Mesendoderm (in vitro differentiated cells): ENCODE measurements around the gene SPRYD4. TPM values are rescaled to one million over a fixed set of nuclear protein-coding genes. Genes with fewer than 3 reads are reported as not detected.

Experiments used
- DNase-seq: peaks from one replicate; pipeline ENCODE4 v3.0.0; 2013
- H2AK5ac ChIP-seq: 2 replicates; pipeline ENCODE4 v1.6.1; 2013; ENCODE audit warnings: low read length, inconsistent platforms
- H2BK120ac ChIP-seq: 2 replicates; pipeline ENCODE4 v1.6.1; 2013; ENCODE audit warnings: low read depth, mild to moderate bottlenecking, low read length, moderate library complexity, mixed read lengths
- H2BK15ac ChIP-seq: replicated peaks from 2 replicates; pipeline ENCODE4 v1.6.1; 2013; ENCODE audit warnings: low read depth, mild to moderate bottlenecking, moderate library complexity
- H2BK5ac ChIP-seq: 2 replicates; pipeline ENCODE4 v1.6.1; 2013; ENCODE audit warnings: low read length, inconsistent platforms
- H3K18ac ChIP-seq: 2 replicates; pipeline ENCODE4 v1.6.1; 2013; ENCODE audit warnings: mild to moderate bottlenecking, low read length, mixed read lengths
- H3K23ac ChIP-seq: one replicate; pipeline ENCODE4 v1.6.1; 2013; ENCODE audit warnings: low read length
- H3K27ac ChIP-seq: 2 replicates; pipeline ENCODE4 v1.5.1; 2013; ENCODE audit warnings: low read depth, mild to moderate bottlenecking, inconsistent platforms, low read length, moderate library complexity
- H3K27me3 ChIP-seq: 2 replicates; pipeline ENCODE4 v1.6.1; 2013; ENCODE audit warnings: low read length, control low read depth, mild to moderate bottlenecking, inconsistent platforms; ENCODE audit not compliant: insufficient read depth, poor library complexity
- H3K36me3 ChIP-seq: 2 replicates; pipeline ENCODE4 v1.6.1; 2013; ENCODE audit warnings: low read length, inconsistent platforms; ENCODE audit not compliant: control insufficient read depth, insufficient read depth
- H3K4ac ChIP-seq: one replicate; pipeline ENCODE4 v1.6.1; 2013; ENCODE audit warnings: low read depth, mild to moderate bottlenecking, low read length, moderate library complexity
- H3K4me1 ChIP-seq: 2 replicates; pipeline ENCODE4 v1.6.1; 2013; ENCODE audit warnings: low read depth, low read length, inconsistent platforms; ENCODE audit not compliant: control insufficient read depth
- H3K4me2 ChIP-seq: 2 replicates; pipeline ENCODE4 v1.6.1; 2013; ENCODE audit warnings: low read length
- H3K4me3 ChIP-seq: 2 replicates; pipeline ENCODE4 v1.5.1; 2013; ENCODE audit warnings: mild to moderate bottlenecking, low read length
- H3K56ac ChIP-seq: one replicate; pipeline ENCODE4 v1.6.1; 2013; ENCODE audit warnings: low read length
- H3K79me1 ChIP-seq: 2 replicates; pipeline ENCODE4 v1.6.1; 2013; ENCODE audit warnings: low read length, inconsistent platforms
- H3K79me2 ChIP-seq: 2 replicates; pipeline ENCODE4 v1.6.1; 2013; ENCODE audit warnings: mild to moderate bottlenecking, low read length; ENCODE audit not compliant: control insufficient read depth, insufficient read depth
- H3K9ac ChIP-seq: 2 replicates; pipeline ENCODE4 v1.6.1; 2013; ENCODE audit warnings: low read length, inconsistent platforms
- H4K5ac ChIP-seq: one replicate; pipeline ENCODE4 v1.6.1; 2013; ENCODE audit warnings: low read length
- H4K8ac ChIP-seq: one replicate; pipeline ENCODE4 v1.6.1; 2013; ENCODE audit warnings: low read depth, mild to moderate bottlenecking, control low read depth, low read length, moderate library complexity
- WGBS: extraction: QIAGEN DNeasy Blood & Tissue Kit; methylation state at CpG from one replicate; pipeline ENCODE4 v1.1.7; 2013; ENCODE audit warnings: low lambda C conversion rate, missing lambda C conversion rate; ENCODE audit not compliant: insufficient coverage; ENCODE audit errors: extremely low coverage; 5-methylcytosine and 5-hydroxymethylcytosine counted together
- polyA plus RNA-seq, 2 experiments: library from polyadenylated mRNA; stranded (reverse); fragments of 200-250 nt; gene quantifications; one replicate each; pipeline ENCODE4 v1.2.3, GENCODE V29; 2013

The SPRYD4 gene
- polyA plus RNA-seq (2013, experiment 1 of 2), result 2.9 TPM
- 2.8 TPM for polyA plus RNA-seq (2013, experiment 2 of 2)

DNA sequence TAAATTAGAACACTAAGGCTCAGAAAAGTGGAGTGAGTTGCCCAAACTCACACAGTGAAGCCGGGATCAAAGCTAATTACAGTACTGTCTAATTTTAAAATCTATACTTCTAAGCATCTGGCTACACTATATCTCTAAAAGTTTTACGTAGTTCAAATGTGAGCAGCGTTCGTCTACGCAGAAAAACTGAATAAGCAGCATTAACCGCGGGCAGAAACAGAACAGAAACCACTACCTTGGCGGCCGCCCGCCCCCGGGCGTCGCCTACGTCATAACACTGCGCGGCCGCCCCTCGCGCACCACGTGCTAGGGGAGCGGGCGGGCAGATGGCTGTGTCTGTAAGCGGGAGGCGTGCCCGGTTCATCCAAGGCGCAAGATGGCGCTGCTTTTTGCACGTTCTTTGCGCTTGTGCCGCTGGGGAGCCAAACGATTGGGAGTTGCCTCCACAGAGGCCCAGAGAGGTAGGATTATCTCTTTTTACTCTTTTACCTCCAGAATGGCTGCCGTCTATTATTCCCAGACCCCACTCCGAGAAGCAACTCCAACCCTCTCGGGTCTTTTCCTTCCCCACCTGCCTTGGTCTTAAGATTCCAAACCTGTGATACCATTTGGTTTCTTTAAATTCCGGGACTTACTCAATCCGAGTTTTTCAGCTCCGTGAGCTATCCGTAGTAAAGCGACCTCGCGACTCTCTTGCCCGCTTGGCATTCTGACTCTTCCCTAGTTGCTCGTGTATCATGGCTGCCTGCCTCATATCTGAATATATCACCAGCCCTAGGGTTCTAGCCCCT lies at the start of gene SPRYD4:
SPRYD4 (plus strand) TSS at position 363 of the 791 bp plus-strand sequence; CDS start at position 377, 14 bp downstream.
- Histone ChIP-seq H2BK120ac (no peak within 1 kb of the TSS), H4K8ac (peak within 1 kb of the TSS; percentile 95), H3K27ac (peak within 1 kb of the TSS; percentile 56), H3K18ac (peak within 1 kb of the TSS; percentile 71), H4K5ac (peak within 1 kb of the TSS; percentile 94), H3K79me2 (peaks cover 13% of the 10 kb centered on the region), H3K4me3 (peak within 1 kb of the TSS; percentile 88), H2BK15ac (no peak within 1 kb of the TSS), H3K4ac (peak within 1 kb of the TSS; percentile 98), H3K4me1 (peaks cover 5% of the 10 kb centered on the region), H3K9ac (peak within 1 kb of the TSS; percentile 97), H3K27me3 (no peaks in the 10 kb centered on the region), H2BK5ac (peak within 1 kb of the TSS; percentile 59), H3K56ac (peak within 1 kb of the TSS; percentile 91), H3K4me2 (peak within 1 kb of the TSS; percentile 94), H2AK5ac (peak within 1 kb of the TSS; percentile 89), H3K23ac (peak within 1 kb of the TSS; percentile 50), H3K36me3 (no peaks in the 10 kb centered on the region), H3K79me1 (peaks cover 13% of the 10 kb centered on the region)
- peak; percentile 95 for DNase-seq
- no CpG with 5 or more reads among the region's 43 CpGs for WGBS

DNA sequence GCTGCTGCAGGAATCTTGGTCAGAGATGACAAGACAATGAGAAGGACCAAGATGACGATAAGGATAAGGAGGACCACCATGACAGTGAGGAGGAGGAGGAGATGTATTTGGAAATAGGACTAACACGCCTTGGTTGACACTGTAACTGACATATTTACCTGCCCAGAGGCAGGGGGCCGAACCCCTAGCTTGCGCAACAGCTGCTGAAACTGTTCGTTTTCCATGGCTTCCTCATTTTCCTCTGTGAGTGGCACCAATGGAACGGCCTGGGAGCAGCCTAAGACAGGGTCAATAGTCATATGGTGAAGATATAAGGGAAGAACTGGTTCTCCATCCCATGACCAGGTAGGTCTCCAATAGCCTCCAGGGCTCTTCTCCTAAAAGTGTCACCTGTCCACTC lies 48.0 kb upstream of the SPRYD4 start:
- H4K5ac ChIP-seq, result no peak overlapping the region
- DNase-seq, result no peak
- no peak overlapping the region for H2BK5ac ChIP-seq
- H3K18ac ChIP-seq, result no peak overlapping the region
- H2BK120ac ChIP-seq, result no peak overlapping the region
- H3K4me3 ChIP-seq, result no peak overlapping the region
- H3K9ac ChIP-seq, result no peak overlapping the region
- H3K4ac ChIP-seq, result no peak overlapping the region
- no peak overlapping the region for H3K56ac ChIP-seq
- no peaks in the 10 kb centered on the region for H3K79me1 ChIP-seq
- no peak overlapping the region for H2BK15ac ChIP-seq
- no peaks in the 10 kb centered on the region for H3K27me3 ChIP-seq
- peaks cover 32% of the 10 kb centered on the region for H3K36me3 ChIP-seq
- no peak overlapping the region for H3K27ac ChIP-seq
- H3K23ac ChIP-seq, result no peak overlapping the region
- H4K8ac ChIP-seq, result no peak overlapping the region
- no peaks in the 10 kb centered on the region for H3K79me2 ChIP-seq
- no peak overlapping the region for H2AK5ac ChIP-seq
- no CpG with 5 or more reads among the region's 6 CpGs for WGBS
- H3K4me1 ChIP-seq, result no peaks in the 10 kb centered on the region
- H3K4me2 ChIP-seq, result no peak overlapping the region

DNA sequence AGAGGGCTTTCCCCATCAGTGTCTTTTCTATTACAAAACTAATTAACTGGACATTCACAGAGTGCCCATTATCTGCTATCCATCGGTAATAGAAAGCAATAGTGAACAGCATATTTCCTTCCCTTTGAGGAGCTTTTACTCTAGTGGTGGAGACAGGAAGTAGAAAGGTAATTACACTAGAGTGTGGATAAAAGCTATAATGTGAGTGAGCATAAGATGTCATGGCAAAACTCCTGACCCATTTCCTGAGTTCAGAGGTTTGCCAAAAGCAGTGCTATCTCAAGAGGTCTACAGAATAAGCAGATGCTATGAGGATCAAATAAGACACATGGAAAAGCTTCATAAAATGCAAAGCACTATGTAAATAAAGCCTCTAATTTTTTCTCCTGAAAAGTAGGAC lies 43.2 kb upstream of the SPRYD4 start:
- Histone ChIP-seq H3K18ac (no peak overlapping the region), H4K8ac (no peak overlapping the region), H3K4me1 (no peaks in the 10 kb centered on the region), H3K4ac (no peak overlapping the region), H3K4me3 (no peak overlapping the region), H3K27ac (no peak overlapping the region), H2BK15ac (no peak overlapping the region), H3K9ac (no peak overlapping the region), H3K56ac (no peak overlapping the region), H3K27me3 (no peaks in the 10 kb centered on the region), H2AK5ac (no peak overlapping the region), H4K5ac (no peak overlapping the region), H3K79me2 (no peaks in the 10 kb centered on the region), H2BK120ac (no peak overlapping the region), H3K79me1 (no peaks in the 10 kb centered on the region), H3K36me3 (peaks cover 24% of the 10 kb centered on the region), H3K4me2 (no peak overlapping the region), H3K23ac (no peak overlapping the region), H2BK5ac (no peak overlapping the region)
- DNase-seq, result no peak
- WGBS, result no CpG with 5 or more reads among the region's 1 CpG

DNA sequence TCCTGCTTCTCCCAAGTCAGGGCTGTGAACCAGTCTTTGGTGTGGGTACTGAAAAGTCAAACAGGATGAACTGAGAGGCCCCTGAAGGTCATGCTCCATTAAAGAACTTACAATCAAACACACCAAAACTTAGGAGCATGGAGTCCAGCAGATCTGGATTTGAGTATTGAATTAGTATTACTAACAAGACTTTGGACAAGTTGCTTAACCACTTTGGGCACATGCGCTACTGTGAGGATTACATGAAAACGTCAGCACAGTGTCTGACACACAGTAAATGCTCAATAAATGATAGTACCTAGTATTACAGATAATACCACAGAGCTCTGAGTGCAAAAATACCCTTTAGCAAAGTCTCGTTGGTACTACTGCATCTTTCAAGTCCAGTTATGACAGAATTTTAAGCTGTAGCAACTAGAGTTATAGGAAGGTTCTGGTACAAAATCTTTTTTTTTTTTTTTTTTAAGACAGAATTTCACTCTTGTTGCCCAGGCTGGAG lies 42.4 kb upstream of the SPRYD4 start:
- Histone ChIP-seq H2BK120ac (no peak overlapping the region), H4K5ac (no peak overlapping the region), H3K4ac (no peak overlapping the region), H3K4me3 (no peak overlapping the region), H2AK5ac (no peak overlapping the region), H2BK5ac (no peak overlapping the region), H3K79me2 (no peaks in the 10 kb centered on the region), H3K27me3 (no peaks in the 10 kb centered on the region), H3K36me3 (peaks cover 20% of the 10 kb centered on the region), H3K23ac (no peak overlapping the region), H3K4me2 (no peak overlapping the region), H3K27ac (no peak overlapping the region), H2BK15ac (no peak overlapping the region), H3K9ac (no peak overlapping the region), H3K56ac (no peak overlapping the region), H3K4me1 (no peaks in the 10 kb centered on the region), H3K18ac (no peak overlapping the region), H4K8ac (no peak overlapping the region), H3K79me1 (no peaks in the 10 kb centered on the region)
- DNase-seq, result no peak
- WGBS, result no CpG with 5 or more reads among the region's 3 CpGs

DNA sequence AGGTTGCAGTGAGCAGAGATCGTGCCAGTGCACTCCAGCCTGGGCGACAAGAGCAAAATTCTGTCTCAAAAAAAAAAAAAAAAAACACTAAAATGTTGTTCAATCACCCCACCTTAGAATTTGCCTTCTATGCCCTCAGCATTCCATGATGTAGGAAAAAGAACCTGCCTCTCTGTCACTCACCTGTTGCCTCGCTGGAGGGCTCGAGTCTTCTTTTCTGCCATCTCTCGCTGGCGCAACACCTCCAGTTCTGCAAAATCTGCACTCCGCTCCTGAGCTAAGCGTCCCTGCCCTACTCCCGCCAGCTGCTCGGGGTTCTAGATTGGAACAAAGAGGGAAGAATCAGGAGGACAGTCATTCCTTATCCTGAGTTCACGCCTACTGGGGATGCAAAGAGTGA lies 37.1 kb upstream of the SPRYD4 start:
- Histone ChIP-seq H3K79me2 (peaks cover 2% of the 10 kb centered on the region), H3K9ac (no peak overlapping the region), H3K18ac (no peak overlapping the region), H3K56ac (no peak overlapping the region), H3K23ac (no peak overlapping the region), H3K27ac (no peak overlapping the region), H3K4me1 (no peaks in the 10 kb centered on the region), H2BK120ac (no peak overlapping the region), H3K4me3 (no peak overlapping the region), H4K8ac (no peak overlapping the region), H2BK5ac (no peak overlapping the region), H3K4ac (no peak overlapping the region), H2AK5ac (no peak overlapping the region), H3K27me3 (no peaks in the 10 kb centered on the region), H3K36me3 (peaks cover 9% of the 10 kb centered on the region), H3K79me1 (peaks cover 4% of the 10 kb centered on the region), H3K4me2 (no peak overlapping the region), H4K5ac (no peak overlapping the region), H2BK15ac (no peak overlapping the region)
- no peak for DNase-seq
- no CpG with 5 or more reads among the region's 11 CpGs for WGBS
